ENCODE measurements around the gene PHYKPL.
"Not testable (repeated sequence)": the region's sequence is repeated elsewhere in the genome, so short reads cannot be mapped to it uniquely, and the experiment has no call there.

PHYKPL gene

GRCh38 chr5:178249191-178249989, 16.8 kb upstream of the PHYKPL start:
- Mint-ChIP-seq H3K27ac (peak overlapping the region; percentile 88), H3K4me1 (ENCODE audit: low read depth) (peaks cover 31% of the 10 kb centered on the region)

GRCh38 chr5:178248750-178249149, 16.1 kb upstream of the PHYKPL start:
- Mint-ChIP-seq H3K4me1 (ENCODE audit: low read depth) (peaks cover 31% of the 10 kb centered on the region), H3K4me3 (no peak overlapping the region), H3K36me3 (no peaks in the 10 kb centered on the region), H3K27me3 (no peaks in the 10 kb centered on the region), H3K27ac (no peak overlapping the region), H3K9me3 (ENCODE audit: low read depth) (no peaks in the 10 kb centered on the region)

More at GRCh38 chr5:178249191-178249989, 16.8 kb upstream of the PHYKPL start:
- Mint-ChIP-seq H3K9me3 (ENCODE audit: low read depth) (no peaks in the 10 kb centered on the region), H3K36me3 (no peaks in the 10 kb centered on the region), H3K4me3 (peak overlapping the region; percentile 72), H3K27me3 (no peaks in the 10 kb centered on the region)

GRCh38 chr5:178247481-178248456, 15.2 kb upstream of the PHYKPL start:
- Mint-ChIP-seq H3K36me3 (no peaks in the 10 kb centered on the region), H3K27ac (no peak overlapping the region), H3K4me3 (no peak overlapping the region), H3K9me3 (ENCODE audit: low read depth) (no peaks in the 10 kb centered on the region), H3K27me3 (no peaks in the 10 kb centered on the region), H3K4me1 (ENCODE audit: low read depth) (peaks cover 31% of the 10 kb centered on the region)

GRCh38 chr5:178246624-178247279, 14.2 kb upstream of the PHYKPL start:
- no peak overlapping the region for H3K4me3 Mint-ChIP-seq
- H3K27me3 Mint-ChIP-seq = no peaks in the 10 kb centered on the region
- H3K4me1 Mint-ChIP-seq (ENCODE audit: low read depth) = peaks cover 34% of the 10 kb centered on the region
- H3K9me3 Mint-ChIP-seq (ENCODE audit: low read depth) = no peaks in the 10 kb centered on the region
- H3K36me3 Mint-ChIP-seq = no peaks in the 10 kb centered on the region
- peak overlapping the region; percentile 54 for H3K27ac Mint-ChIP-seq

GRCh38 chr5:178245389-178245788, 12.8 kb upstream of the PHYKPL start:
- H3K4me1 Mint-ChIP-seq (ENCODE audit: low read depth) = peaks cover 40% of the 10 kb centered on the region
- no peak overlapping the region for H3K4me3 Mint-ChIP-seq
- H3K9me3 Mint-ChIP-seq (ENCODE audit: low read depth) = no peaks in the 10 kb centered on the region
- H3K36me3 Mint-ChIP-seq = no peaks in the 10 kb centered on the region
- no peak overlapping the region for H3K27ac Mint-ChIP-seq
- H3K27me3 Mint-ChIP-seq = no peaks in the 10 kb centered on the region

GRCh38 chr5:178244576-178244975, 12.0 kb upstream of the PHYKPL start:
- Mint-ChIP-seq H3K9me3 (ENCODE audit: low read depth) (no peaks in the 10 kb centered on the region), H3K4me1 (ENCODE audit: low read depth) (peaks cover 38% of the 10 kb centered on the region), H3K27ac (no peak overlapping the region), H3K4me3 (no peak overlapping the region), H3K36me3 (no peaks in the 10 kb centered on the region), H3K27me3 (no peaks in the 10 kb centered on the region)

GRCh38 chr5:178242416-178242815, 9.8 kb upstream of the PHYKPL start:
- Mint-ChIP-seq H3K9me3 (ENCODE audit: low read depth) (no peaks in the 10 kb centered on the region), H3K27ac (peak overlapping the region; percentile 78), H3K27me3 (no peaks in the 10 kb centered on the region), H3K4me1 (ENCODE audit: low read depth) (peaks cover 42% of the 10 kb centered on the region), H3K4me3 (peak overlapping the region; percentile 43), H3K36me3 (no peaks in the 10 kb centered on the region)

GRCh38 chr5:178241688-178242231, 9.2 kb upstream of the PHYKPL start:
- H3K4me3 Mint-ChIP-seq = no peak overlapping the region
- H3K36me3 Mint-ChIP-seq = no peaks in the 10 kb centered on the region
- H3K27ac Mint-ChIP-seq = no peak overlapping the region
- no peaks in the 10 kb centered on the region for H3K27me3 Mint-ChIP-seq
- peaks cover 43% of the 10 kb centered on the region for H3K4me1 Mint-ChIP-seq (ENCODE audit: low read depth)
- H3K9me3 Mint-ChIP-seq (ENCODE audit: low read depth) = no peaks in the 10 kb centered on the region

GRCh38 chr5:178241231-178241663, 8.6 kb upstream of the PHYKPL start:
- H3K4me3 Mint-ChIP-seq = peak overlapping the region; percentile 71
- peaks cover 47% of the 10 kb centered on the region for H3K4me1 Mint-ChIP-seq (ENCODE audit: low read depth)
- no peaks in the 10 kb centered on the region for H3K36me3 Mint-ChIP-seq
- H3K27me3 Mint-ChIP-seq = no peaks in the 10 kb centered on the region
- peak overlapping the region; percentile 93 for H3K27ac Mint-ChIP-seq
- H3K9me3 Mint-ChIP-seq (ENCODE audit: low read depth) = no peaks in the 10 kb centered on the region

GRCh38 chr5:178240766-178241165, 8.2 kb upstream of the PHYKPL start:
- peak overlapping the region; percentile 93 for H3K27ac Mint-ChIP-seq

GRCh38 chr5:178240341-178240741, 7.7 kb upstream of the PHYKPL start:
- peaks cover 53% of the 10 kb centered on the region for H3K4me1 Mint-ChIP-seq (ENCODE audit: low read depth)

More at GRCh38 chr5:178240766-178241165, 8.2 kb upstream of the PHYKPL start:
- H3K36me3 Mint-ChIP-seq = no peaks in the 10 kb centered on the region
- H3K27me3 Mint-ChIP-seq = no peaks in the 10 kb centered on the region
- no peaks in the 10 kb centered on the region for H3K9me3 Mint-ChIP-seq (ENCODE audit: low read depth)
- H3K4me1 Mint-ChIP-seq (ENCODE audit: low read depth) = peaks cover 49% of the 10 kb centered on the region
- H3K4me3 Mint-ChIP-seq = peak overlapping the region; percentile 71

GRCh38 chr5:178239626-178240301, 7.2 kb upstream of the PHYKPL start:
- Mint-ChIP-seq H3K27ac (peak overlapping the region; percentile 89), H3K4me1 (ENCODE audit: low read depth) (peaks cover 58% of the 10 kb centered on the region), H3K4me3 (peak overlapping the region; percentile 46)
- H3K36me3 Mint-ChIP-seq; H3K27me3 Mint-ChIP-seq; H3K9me3 Mint-ChIP-seq (ENCODE audit: low read depth): not testable (repeated sequence)

More at GRCh38 chr5:178240341-178240741, 7.7 kb upstream of the PHYKPL start:
- peak overlapping the region; percentile 93 for H3K27ac Mint-ChIP-seq
- H3K27me3 Mint-ChIP-seq = no peaks in the 10 kb centered on the region
- peak overlapping the region; percentile 71 for H3K4me3 Mint-ChIP-seq
- no peaks in the 10 kb centered on the region for H3K36me3 Mint-ChIP-seq
- no peaks in the 10 kb centered on the region for H3K9me3 Mint-ChIP-seq (ENCODE audit: low read depth)

- no peaks in the 10 kb centered on the region for H3K9me3 Mint-ChIP-seq (ENCODE audit: low read depth)
- no peaks in the 10 kb centered on the region for H3K36me3 Mint-ChIP-seq
- peak overlapping the region; percentile 88 for H3K27ac Mint-ChIP-seq
- H3K27me3 Mint-ChIP-seq = no peaks in the 10 kb centered on the region
- H3K4me1 Mint-ChIP-seq (ENCODE audit: low read depth) = peaks cover 61% of the 10 kb centered on the region
- no peak overlapping the region for H3K4me3 Mint-ChIP-seq
Observed at GRCh38 chr5:178238711-178239592, 6.3 kb upstream of the PHYKPL start.

Measured in activated naive CD8-positive, alpha-beta T cell (primary cell).